GM18867 (cell line): ENCODE results near the gene HSPA4L.

ENCODE experiments used
- ATAC-seq: cut with Tn5 transposase; IDR thresholded peaks from one replicate; pipeline ENCODE4 v1.9.1; 2021; ENCODE audit warnings: mild to moderate bottlenecking, moderate library complexity; ENCODE audit not compliant: unreplicated experiment

HSPA4L gene

DNA sequence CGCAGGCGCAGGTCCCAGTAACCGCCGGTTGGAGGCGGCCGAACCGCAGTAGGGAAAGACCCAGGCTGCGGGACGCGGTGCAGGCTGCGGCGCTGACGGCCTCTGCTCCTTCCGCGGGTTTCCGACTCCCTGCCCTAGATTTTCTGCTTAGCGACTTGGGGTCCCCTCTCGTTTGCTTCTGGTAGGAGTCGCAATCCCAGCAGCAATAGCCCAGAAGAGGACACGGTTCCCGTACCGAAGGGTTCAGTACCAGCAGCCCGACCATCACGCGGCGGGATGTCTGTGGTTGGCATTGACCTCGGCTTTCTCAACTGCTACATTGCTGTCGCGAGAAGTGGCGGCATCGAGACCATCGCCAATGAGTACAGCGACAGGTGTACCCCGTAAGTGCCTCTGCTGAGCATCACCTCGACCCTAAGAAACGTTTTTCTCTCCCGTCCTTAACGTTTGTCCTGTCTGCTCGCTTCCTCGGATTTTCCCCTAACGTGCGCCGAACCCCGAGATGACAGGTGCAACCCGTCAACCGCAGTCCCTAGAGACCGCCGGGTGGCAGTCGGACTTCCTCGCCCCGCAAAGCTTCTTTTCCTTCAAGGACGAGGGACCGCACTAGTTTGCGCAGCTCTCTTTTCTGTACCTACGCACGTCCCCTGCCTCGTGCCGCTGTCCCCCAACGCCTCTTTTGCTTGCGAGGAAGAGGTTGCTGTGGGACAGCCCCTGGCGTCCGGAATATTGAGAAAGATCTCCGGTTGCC, at the start of gene HSPA4L:
Gene HSPA4L (plus strand): TSS at position 48 of the 751 bp plus-strand sequence. CDS start 229 bp downstream, at position 277.
- ATAC-seq, result peak; percentile 45

GRCh38 chr4:127732623-127733328, 49.3 kb upstream of the HSPA4L start:
- ATAC-seq, result peak; percentile 78

DNA sequence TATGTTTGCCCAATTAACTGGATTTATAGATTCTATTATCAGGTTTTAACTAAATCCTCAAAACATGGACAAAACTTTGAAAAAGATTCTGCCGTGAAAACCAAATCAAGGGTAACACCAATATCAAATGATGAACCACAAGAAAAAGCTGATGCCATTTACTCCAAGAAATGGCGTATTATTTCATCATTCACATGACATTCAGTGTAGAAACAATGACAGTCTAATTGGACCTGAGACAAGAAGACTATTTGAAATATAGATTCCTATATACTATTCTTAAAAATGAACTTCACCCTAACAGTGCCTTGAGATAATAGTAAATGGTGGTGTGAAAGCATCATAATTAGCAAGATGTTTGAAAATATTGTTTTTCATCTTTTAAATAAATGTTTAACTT, 47.1 kb upstream of the HSPA4L start:
- no peak for ATAC-seq

- ATAC-seq, result no peak
Observed at GRCh38 chr4:127737295-127737694, 44.8 kb upstream of the HSPA4L start.

DNA sequence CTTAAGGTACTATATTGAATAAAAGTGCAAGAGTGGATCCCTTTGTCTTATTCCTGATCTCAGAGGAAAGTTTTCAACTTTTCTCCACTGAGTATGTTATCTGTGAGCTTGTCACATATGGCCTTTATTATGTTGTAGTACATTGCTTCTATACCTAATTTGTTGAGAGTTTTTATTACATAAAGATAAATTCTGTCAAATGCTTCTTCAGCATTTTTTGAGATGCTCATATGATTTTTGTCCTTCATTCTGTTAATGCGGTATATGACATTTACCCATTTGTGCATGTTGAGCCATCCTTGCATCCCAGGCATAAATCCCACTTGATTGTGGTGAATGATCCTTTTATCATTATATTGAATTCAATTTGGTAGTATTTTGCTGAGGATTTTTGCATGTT, 40.9 kb upstream of the HSPA4L start:
- ATAC-seq, result no peak

DNA sequence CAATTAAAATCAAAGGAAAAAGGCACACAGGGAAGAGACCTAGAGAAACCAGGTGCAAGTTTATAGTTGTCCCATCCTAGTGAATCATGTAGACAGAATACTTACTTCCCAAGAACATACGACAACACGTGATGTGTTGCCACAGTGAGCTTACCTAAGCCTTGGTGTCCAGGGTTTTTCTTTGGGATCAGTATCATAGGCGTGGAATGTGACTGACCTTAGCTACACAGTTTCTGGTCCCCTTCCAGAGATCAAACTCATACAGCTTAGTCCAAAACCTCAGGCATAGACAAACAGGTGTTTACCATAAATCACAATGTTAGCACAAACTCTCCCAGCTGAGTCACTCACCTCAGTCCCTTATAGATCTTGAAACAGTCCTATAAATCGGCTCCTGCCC, 34.2 kb upstream of the HSPA4L start:
- no peak for ATAC-seq

- no peak for ATAC-seq
Observed at GRCh38 chr4:127748957-127749356, 33.2 kb upstream of the HSPA4L start.

DNA sequence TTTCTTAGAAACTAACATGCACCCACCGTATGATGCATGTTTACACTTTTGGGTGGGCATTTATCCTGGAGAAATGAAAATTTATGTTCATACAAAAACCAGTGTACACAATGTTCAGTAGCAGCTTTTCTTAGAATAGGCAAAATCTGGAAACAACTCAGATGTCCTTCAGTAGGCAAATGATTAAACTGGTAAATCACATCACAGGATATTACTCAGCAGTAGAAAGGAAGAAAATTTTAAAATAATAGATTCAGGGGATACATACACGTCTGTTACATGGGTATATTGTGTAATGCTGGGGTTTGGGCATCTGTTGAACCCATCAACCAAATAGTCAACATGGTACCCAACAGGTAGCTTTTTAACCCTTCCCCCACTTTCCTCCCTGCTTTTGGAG, 25.2 kb upstream of the HSPA4L start:
- ATAC-seq, result no peak

DNA sequence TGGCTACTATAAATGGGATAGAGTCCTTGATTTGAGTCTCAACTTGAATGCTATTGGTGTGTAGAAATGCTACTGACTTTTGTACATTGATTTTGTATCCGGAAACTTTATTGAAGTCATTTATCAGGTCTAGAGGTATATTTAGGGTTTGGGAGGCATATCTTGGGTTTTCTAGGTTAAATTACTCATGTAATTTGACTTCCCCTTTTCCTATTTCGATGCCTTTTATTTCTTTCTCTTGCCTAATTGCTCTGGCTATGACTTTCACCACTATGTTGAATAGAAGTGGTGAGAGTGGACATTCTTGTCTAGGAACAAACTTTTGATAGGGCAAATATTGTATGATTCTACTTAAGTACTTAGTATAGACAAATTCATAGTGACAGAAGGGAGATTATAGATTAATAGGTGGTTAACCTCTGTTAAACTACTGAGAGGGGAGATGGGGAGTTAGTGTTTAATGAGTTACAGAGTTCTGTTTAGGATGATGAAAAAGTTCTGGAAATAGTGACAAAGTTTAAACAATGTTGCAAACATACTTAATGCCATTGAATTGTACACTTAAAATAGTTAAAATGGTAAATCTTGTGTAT, 22.8 kb upstream of the HSPA4L start:
- ATAC-seq, result peak; percentile 50

- ATAC-seq, result no peak
Observed at GRCh38 chr4:127759893-127760292, 22.2 kb upstream of the HSPA4L start.

GRCh38 chr4:127771535-127772275, 10.4 kb upstream of the HSPA4L start:
- ATAC-seq, result no peak

DNA sequence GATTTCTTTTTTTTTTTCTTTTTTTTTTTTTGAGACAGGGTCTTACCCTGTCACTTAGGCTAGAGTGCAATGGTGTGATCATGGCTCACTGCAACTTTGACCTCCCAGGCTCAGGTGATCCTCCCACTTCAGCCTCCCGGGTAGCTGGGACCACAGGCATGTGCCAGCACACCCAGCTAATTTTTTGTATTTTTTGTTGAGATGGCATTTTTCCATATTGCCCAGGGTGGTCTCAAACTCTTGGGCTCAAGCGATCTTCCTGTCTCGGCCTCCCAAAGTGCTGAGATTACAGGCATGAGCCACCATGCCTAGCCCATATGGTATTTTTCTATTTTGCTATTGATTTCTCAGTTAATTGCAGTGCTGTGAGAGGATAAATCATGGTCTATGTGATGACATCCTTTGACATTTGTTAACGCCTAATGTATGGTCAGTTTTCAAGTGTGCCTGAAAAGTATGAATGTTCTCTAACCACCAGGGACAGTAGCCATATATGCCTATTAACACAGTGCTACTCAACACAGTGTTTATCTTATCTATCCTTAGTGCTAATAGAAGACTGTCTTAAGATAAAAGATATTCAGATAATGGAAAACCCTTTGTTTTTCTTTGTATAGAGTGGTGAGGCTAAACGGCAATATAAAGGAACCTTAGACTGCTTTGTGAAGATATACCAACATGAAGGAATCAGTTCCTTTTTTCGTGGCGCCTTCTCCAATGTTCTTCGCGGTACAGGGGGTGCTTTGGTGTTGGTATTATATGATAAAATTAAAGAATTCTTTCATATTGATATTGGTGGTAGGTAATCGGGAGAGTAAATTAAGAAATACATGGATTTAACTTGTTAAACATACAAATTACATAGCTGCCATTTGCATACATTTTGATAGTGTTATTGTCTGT, 9.1 kb upstream of the HSPA4L start:
- ATAC-seq, result no peak

GRCh38 chr4:127775843-127776242, 6.3 kb upstream of the HSPA4L start:
- peak; percentile 39 for ATAC-seq

DNA sequence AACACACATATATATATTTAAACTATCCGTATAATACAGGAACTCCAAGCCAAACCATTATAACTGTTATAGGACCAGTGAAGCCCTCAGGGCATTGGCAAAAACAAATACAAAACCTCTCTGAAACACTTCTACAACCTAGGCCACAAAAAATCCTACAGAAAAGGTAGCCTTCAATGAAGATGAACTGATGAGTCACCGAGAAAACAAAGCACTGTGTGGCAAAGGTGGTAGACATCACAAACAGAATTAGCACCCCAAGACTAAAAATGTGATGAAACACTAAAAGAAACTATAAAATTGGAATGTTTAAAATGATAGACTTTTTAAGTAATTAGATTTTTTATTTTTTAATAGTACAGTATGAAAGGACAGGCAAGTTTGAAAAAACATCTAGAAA, 5.5 kb upstream of the HSPA4L start:
- peak; percentile 45 for ATAC-seq

GRCh38 chr4:127777487-127777886, 4.6 kb upstream of the HSPA4L start:
- no peak for ATAC-seq

- no peak for ATAC-seq
Observed at GRCh38 chr4:127778102-127778501, 4.0 kb upstream of the HSPA4L start.

DNA sequence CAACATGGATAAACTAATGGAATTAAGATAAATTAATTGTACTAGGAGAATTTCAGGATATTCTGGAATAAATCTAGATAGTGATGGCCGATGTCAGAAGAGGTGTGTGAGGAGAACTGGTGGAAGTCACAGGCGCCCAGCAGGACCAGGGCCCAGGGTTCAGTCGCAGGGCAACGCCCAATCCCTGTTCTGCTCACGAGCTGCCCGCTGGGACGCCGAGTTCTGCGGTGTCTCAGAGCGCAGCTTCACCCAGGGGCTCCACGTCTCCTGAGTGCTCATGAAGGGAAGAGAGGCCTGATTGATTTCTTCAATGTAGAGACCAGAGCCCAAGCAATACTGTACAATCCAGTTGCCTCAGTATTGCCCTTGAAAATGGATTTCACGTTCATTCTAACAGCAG, 1.5 kb upstream of the HSPA4L start:
- ATAC-seq, result no peak

GRCh38 chr4:127781300-127782024, 660 bp upstream of the HSPA4L start:
- ATAC-seq, result peak; percentile 32

DNA sequence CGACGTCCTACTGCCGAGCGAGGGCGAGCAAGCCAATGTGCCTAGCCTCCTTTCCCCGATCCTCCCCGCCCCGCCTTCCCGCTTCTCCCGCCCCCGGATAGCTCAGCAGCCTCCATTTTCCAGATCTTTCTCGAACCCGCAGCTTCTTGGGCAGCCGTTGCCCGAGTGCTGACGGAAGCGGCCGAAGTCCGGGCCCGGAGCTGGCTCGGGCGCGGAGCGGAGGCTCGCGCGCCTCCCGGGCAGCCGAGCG, 172 bp upstream of the HSPA4L start:
- peak; percentile 83 for ATAC-seq
